Muscle of leg (tissue), 11 donors: ENCODE measurements around the gene CCDC51. TPM values are rescaled to one million over a fixed set of nuclear protein-coding genes. Genes with fewer than 3 reads are reported as not detected.

Source experiments
- DNase-seq: peaks from one replicate; pipeline ENCODE4 v3.0.0; 2013
- H3K27ac ChIP-seq: one replicate; pipeline ENCODE4 v1.5.1; 2013; ENCODE audit warnings: mild to moderate bottlenecking, low read length, control low read depth
- H3K27me3 ChIP-seq: one replicate; pipeline ENCODE4 v1.6.1; 2013; ENCODE audit warnings: low read length; ENCODE audit not compliant: control insufficient read depth, insufficient read depth
- H3K36me3 ChIP-seq: one replicate; pipeline ENCODE4 v1.6.1; 2013; ENCODE audit warnings: low read length; ENCODE audit not compliant: control insufficient read depth, insufficient read depth
- H3K4me1 ChIP-seq: one replicate; pipeline ENCODE4 v1.6.1; 2013; ENCODE audit warnings: low read length; ENCODE audit not compliant: control insufficient read depth, insufficient read depth
- H3K4me3 ChIP-seq: one replicate; pipeline ENCODE4 v1.5.1; 2013; ENCODE audit warnings: low read length, control low read depth
- H3K9me3 ChIP-seq: replicated peaks from 2 replicates; pipeline ENCODE4 v1.6.1; 2013; ENCODE audit warnings: low read depth, low read length; ENCODE audit not compliant: control insufficient read depth
- WGBS: methylation state at CpG from one replicate; pipeline ENCODE4 v1.1.5; 2013; ENCODE audit warnings: missing lambda C conversion rate; ENCODE audit not compliant: insufficient coverage; 5-methylcytosine and 5-hydroxymethylcytosine counted together
- polyA plus RNA-seq, 8 donors: library from polyadenylated mRNA; unstranded; fragments of 120-200 nt; gene quantifications; one replicate each; pipeline versions ENCODE4 v1.2.1 to v1.2.3, GENCODE V29; 2013; ENCODE audit warnings: inconsistent platforms in 1 of 8, low replicate concordance in 1 of 8; ENCODE audit not compliant: insufficient read length in 8 of 8, insufficient read depth in 1 of 8
- total RNA-seq: library from RNA; stranded (reverse); fragments of 120-200 nt; gene quantifications from one replicate; pipeline ENCODE4 v1.2.4, GENCODE V29; 2013

The CCDC51 gene
- total and polyA plus RNA-seq, 9 donors = 11.2 to 17.9 (median 13.2) TPM

DNA sequence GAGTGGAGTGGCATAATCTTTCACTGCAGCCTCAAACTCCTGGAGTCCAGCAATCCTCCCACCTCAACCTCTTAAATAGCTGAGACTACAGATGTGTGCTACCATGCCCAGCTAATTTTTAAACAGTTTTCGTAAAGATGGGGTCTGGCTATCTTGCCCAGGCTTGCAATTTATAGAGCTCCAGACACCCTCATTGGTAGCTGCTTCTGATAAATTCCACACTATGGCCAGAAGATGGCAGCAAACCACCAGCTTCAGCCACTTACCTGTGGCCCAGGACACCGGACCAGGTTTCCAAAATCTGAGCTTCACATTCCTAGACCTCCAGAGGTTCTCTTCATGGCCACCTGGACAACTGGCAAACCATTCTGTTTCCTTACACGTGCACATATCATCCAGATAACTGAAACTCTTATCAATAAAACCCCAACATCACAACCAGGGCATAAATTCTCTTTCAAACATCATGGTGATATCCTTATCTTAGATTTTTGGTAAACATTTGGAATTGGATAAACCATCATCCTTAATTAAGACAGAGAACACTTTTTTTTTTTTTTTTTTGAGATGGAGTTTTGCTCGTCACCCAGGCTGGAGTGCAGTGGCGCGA is 39.0 kb downstream of the CCDC51 start:
- no peaks in the 10 kb centered on the region for H3K27me3 ChIP-seq
- no peaks in the 10 kb centered on the region for H3K4me1 ChIP-seq
- H3K27ac ChIP-seq = no peak overlapping the region
- peak; percentile 70 for DNase-seq
- 75% methylated on average over 4 of the region's 6 CpGs for WGBS
- H3K36me3 ChIP-seq = peaks cover 21% of the 10 kb centered on the region
- no peak overlapping the region for H3K4me3 ChIP-seq
- no peaks in the 10 kb centered on the region for H3K9me3 ChIP-seq

- Histone ChIP-seq H3K4me3 (no peak overlapping the region), H3K27ac (no peak overlapping the region), H3K9me3 (no peaks in the 10 kb centered on the region), H3K36me3 (peaks cover 11% of the 10 kb centered on the region), H3K27me3 (peaks cover 4% of the 10 kb centered on the region), H3K4me1 (no peaks in the 10 kb centered on the region)
- no peak for DNase-seq
- 80% methylated on average over 3 of the region's 4 CpGs for WGBS
Measured at GRCh38 chr3:48399387-48400172, 40.3 kb downstream of the CCDC51 start.

- no peaks in the 10 kb centered on the region for H3K4me1 ChIP-seq
- no peak overlapping the region for H3K4me3 ChIP-seq
- no peaks in the 10 kb centered on the region for H3K9me3 ChIP-seq
- H3K36me3 ChIP-seq = peaks cover 4% of the 10 kb centered on the region
- H3K27me3 ChIP-seq = peaks cover 4% of the 10 kb centered on the region
- DNase-seq = no peak
- no peak overlapping the region for H3K27ac ChIP-seq
- 75% methylated on average over 7 of the region's 11 CpGs for WGBS
Measured at GRCh38 chr3:48398701-48399386, 41.1 kb downstream of the CCDC51 start.

DNA sequence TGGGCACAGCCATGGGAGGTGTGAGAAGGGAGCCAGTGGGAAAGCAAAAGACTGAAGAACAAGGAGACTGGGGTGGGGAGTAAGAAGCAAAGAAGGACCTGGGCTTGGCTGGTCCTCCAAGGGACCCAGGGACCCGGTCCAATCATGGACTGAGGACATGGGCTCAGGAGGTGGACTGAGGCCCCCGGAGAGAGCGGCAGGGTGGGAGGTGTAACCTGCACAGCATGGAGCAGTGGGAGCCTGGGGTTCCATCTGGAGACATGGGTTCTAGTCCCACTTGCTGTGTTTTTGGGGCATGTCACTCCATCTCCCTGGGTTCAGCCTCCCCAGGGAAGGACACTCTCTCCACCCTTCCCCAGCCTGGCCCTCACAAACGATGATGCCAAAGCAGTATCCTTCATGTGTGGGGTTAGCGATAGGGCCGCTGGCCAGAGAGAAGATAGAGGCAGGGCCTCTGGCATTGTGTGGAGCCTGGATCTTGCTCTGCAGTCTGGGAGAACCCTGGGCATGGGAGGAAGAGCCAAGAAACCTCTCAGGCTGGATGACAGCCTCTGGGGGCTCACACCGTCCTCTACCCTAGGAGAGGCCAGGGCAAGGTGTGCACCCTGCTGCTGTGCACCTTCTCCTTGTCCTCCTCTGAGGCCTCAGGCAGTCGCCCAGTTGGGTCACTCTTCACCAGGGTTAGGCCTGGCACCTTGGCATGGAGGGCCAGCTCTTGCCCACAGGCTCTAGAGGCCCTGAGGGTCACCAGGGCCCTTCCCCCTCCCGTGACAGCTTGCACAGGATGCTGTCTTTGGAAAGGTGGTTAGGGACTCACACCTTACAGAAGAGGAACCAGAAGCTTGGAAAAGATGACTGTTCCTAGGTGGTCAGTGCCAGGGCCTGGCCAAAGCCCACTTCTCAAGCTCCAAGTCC is 41.9 kb downstream of the CCDC51 start:
- Histone ChIP-seq H3K9me3 (no peaks in the 10 kb centered on the region), H3K4me3 (no peak overlapping the region), H3K27me3 (peaks cover 4% of the 10 kb centered on the region), H3K27ac (no peak overlapping the region), H3K36me3 (no peaks in the 10 kb centered on the region), H3K4me1 (no peaks in the 10 kb centered on the region)
- no peak for DNase-seq
- 82% methylated on average over 7 of the region's 9 CpGs for WGBS

GRCh38 chr3:48395714-48396113 is 44.2 kb downstream of the CCDC51 start:
- Histone ChIP-seq H3K4me1 (no peaks in the 10 kb centered on the region), H3K27ac (no peak overlapping the region), H3K9me3 (no peaks in the 10 kb centered on the region), H3K27me3 (peaks cover 4% of the 10 kb centered on the region), H3K4me3 (no peak overlapping the region), H3K36me3 (no peaks in the 10 kb centered on the region)
- no peak for DNase-seq
- 56% methylated on average over 2 of the region's 3 CpGs for WGBS

DNA sequence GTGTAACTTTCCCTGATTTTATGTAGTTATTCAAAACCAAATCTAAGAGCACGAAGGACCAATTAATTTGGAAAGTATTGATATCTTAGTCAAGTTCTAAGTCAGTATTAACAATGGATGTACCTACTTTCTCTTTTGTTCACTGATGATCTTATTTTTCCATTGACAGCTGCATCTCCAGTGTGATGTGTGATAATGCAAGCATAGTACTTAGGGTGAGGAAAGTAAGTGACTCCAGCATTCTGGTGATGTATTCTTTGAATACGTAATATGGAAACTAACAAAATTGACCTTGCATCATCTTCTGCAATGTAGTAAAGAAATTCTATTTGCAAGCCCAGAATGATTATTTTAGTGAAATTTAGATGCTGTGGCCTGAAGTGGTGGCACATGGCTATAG is 45.5 kb downstream of the CCDC51 start:
- no peak overlapping the region for H3K4me3 ChIP-seq
- no peak overlapping the region for H3K27ac ChIP-seq
- H3K27me3 ChIP-seq = peaks cover 4% of the 10 kb centered on the region
- no peak for DNase-seq
- no peaks in the 10 kb centered on the region for H3K9me3 ChIP-seq
- WGBS = 80% methylated on average over 1 of the region's 2 CpGs
- no peaks in the 10 kb centered on the region for H3K36me3 ChIP-seq
- no peaks in the 10 kb centered on the region for H3K4me1 ChIP-seq

GRCh38 chr3:48388966-48389365 is 51.0 kb downstream of the CCDC51 start:
- Histone ChIP-seq H3K9me3 (peaks cover 2% of the 10 kb centered on the region), H3K27ac (no peak overlapping the region), H3K27me3 (no peaks in the 10 kb centered on the region), H3K36me3 (no peaks in the 10 kb centered on the region), H3K4me3 (no peak overlapping the region), H3K4me1 (no peaks in the 10 kb centered on the region)
- no CpG with 5 or more reads among the region's 2 CpGs for WGBS
- no peak for DNase-seq

GRCh38 chr3:48387634-48388033 is 52.3 kb downstream of the CCDC51 start:
- H3K4me3 ChIP-seq = no peak overlapping the region
- no peaks in the 10 kb centered on the region for H3K36me3 ChIP-seq
- DNase-seq = no peak
- H3K4me1 ChIP-seq = no peaks in the 10 kb centered on the region
- no peaks in the 10 kb centered on the region for H3K27me3 ChIP-seq
- H3K9me3 ChIP-seq = peaks cover 2% of the 10 kb centered on the region
- H3K27ac ChIP-seq = no peak overlapping the region
